GM12878 (cell line): ENCODE results near the gene GNL3L. TPM values are rescaled to one million over a fixed set of nuclear protein-coding genes. Genes with fewer than 3 reads are reported as not detected.

Source experiments
- CEBPZ ChIP-seq: fragments of 150-350 bp; IDR thresholded peaks from 2 replicates; pipeline ENCODE4 v1.6.1; 2016; ENCODE audit warnings: low read depth, low read length
- IRF3 ChIP-seq: fragments of 450-650 bp; IDR thresholded peaks from 2 replicates; pipeline ENCODE4 v1.6.1; 2014; ENCODE audit warnings: mild to moderate bottlenecking
- POLR2A ChIP-seq: IDR thresholded peaks from 2 replicates; pipeline ENCODE4 v1.6.1; 2011; ENCODE audit warnings: low read depth, mild to moderate bottlenecking, low read length
- REST ChIP-seq: IDR thresholded peaks from 2 replicates; pipeline ENCODE4 v1.6.1; 2012; ENCODE audit warnings: mild to moderate bottlenecking, low read depth, low read length
- ZBTB40 ChIP-seq: fragments of 450-650 bp; IDR thresholded peaks from 2 replicates; pipeline ENCODE4 v1.6.1; 2016; ENCODE audit warnings: mild to moderate bottlenecking, moderate library complexity, borderline replicate concordance
- polyA plus RNA-seq, 11 experiments: library from polyadenylated mRNA; depleted of rRNA in 4 of 11; unstranded in 6 of 11; stranded (reverse) in 5 of 11; fragments of >200 nt; fragmentation: Nextera tagmentation in 4 of 11; fragmentation: Illumina TruSeq in 1 of 11; extraction: Ambion mirVana in 4 of 11; extraction: Trizol in 1 of 11; gene quantifications; 1 replicate in 1 of 11; 2 replicates in 10 of 11; pipeline versions ENCODE4 v1.2.1 to v1.2.3, GENCODE V29; 2011 to 2016; ENCODE audit warnings: inconsistent platforms in 2 of 11, missing spikeins in 2 of 11, low read depth in 1 of 11
- total RNA-seq, 4 experiments: library from RNA; depleted of rRNA in 3 of 4; stranded (reverse); fragments of >200 nt in 3 of 4; fragmentation: Illumina TruSeq in 1 of 4; extraction: Trizol in 1 of 4; gene quantifications; 2 replicates each; pipeline versions ENCODE4 v1.2.1 to v1.2.3, GENCODE V29; 2013 to 2021

The GNL3L gene
- total and polyA plus RNA-seq, 10 of the 15 experiments (the other 5 are each of a cell fraction or from before 2014, with no cell fraction given): 5.8 to 57.9 (median 29.1) TPM

- TF ChIP-seq REST (no peak), POLR2A (no peak), IRF3 (no peak), ZBTB40 (no peak), CEBPZ (no peak)
These were observed 47.0 kb upstream of the GNL3L start (continued) for GRCh38 chrX:54482839-54483593.
